Measurements from ENCODE around the gene SLAMF9. TPM values are rescaled to one million over a fixed set of nuclear protein-coding genes. Genes with fewer than 3 reads are reported as not detected.

SLAMF9 gene
- total RNA-seq, 1 experiment from 2014 or later: not detected

- Histone ChIP-seq H3K4me1 (ENCODE audit: control insufficient read depth in 1 of 2, insufficient read depth in 2 of 2, low read length in 2 of 2) (peaks cover 6 to 24% of the 10 kb centered on the region in 2 experiments; a peak in 3 of 4 replicates), H3K9me3 (ENCODE audit: control insufficient read depth in 1 of 2, insufficient read depth in 1 of 2, low read depth in 1 of 2, low read length in 2 of 2) (no peaks in the 10 kb centered on the region), H3K27me3 (ENCODE audit: insufficient read depth, low read length) (no peaks in the 10 kb centered on the region; the same call in 1 of the 2 replicates), H2AFZ (ENCODE audit: low read depth, low read length, poor library complexity, severe bottlenecking) (no peak overlapping the region), H4K20me1 (ENCODE audit: insufficient read depth) (no peaks in the 10 kb centered on the region), H3K4me3 (replicated peaks in 1 of 2; ENCODE audit: low read depth in 1 of 2, low read length in 2 of 2) (no peak overlapping the region), H3K9me2 (ENCODE audit: insufficient read depth) (no peaks in the 10 kb centered on the region), H3K4me2 (ENCODE audit: low read length) (peak overlapping the region; percentile 47), H3K9ac (ENCODE audit: low read length) (no peak overlapping the region), H3K36me3 (ENCODE audit: control insufficient read depth in 1 of 2, insufficient read depth in 2 of 2, low read length in 2 of 2) (no peaks in the 10 kb centered on the region), H3K27ac (ENCODE audit: low read depth, low read length) (no peak overlapping the region), H3K79me2 (ENCODE audit: insufficient read depth, low read length) (no peaks in the 10 kb centered on the region)
- peak; percentile 79 for ATAC-seq
- CTCF ChIA-PET: no interaction called here
- no peak for TF ChIP-seq ZFX (IDR thresholded peaks at IDR 0.05)
- peak; percentile 28; the same call in 1 of the 2 replicates for TF ChIP-seq SP1 (IDR thresholded peaks at IDR 0.05; ENCODE audit: low read depth)
- no peak for TF ChIP-seq MAX (IDR thresholded peaks at IDR 0.05)
- no peak for TF ChIP-seq CBX3 (IDR thresholded peaks at IDR 0.05; ENCODE audit: low read depth)
- peak; percentile 27; the same call in 1 of the 2 replicates for TF ChIP-seq JUND (IDR thresholded peaks at IDR 0.05)
- intact Hi-C loops (cut with micrococcal nuclease): no loop called here
- DNase-seq (ENCODE audit: low read depth, low spot score): no peak
- POLR2A ChIA-PET: no interaction called here
- RAD21 ChIA-PET (ENCODE audit: low non-redundant PET in 1 of 2, low total read pairs in 2 of 2, uncharacterized antibody in 2 of 2, unreplicated experiment in 2 of 2): no interaction called here
- BruUV-seq (replicated peaks): no TSS peak
Observed at GRCh38 chr1:159959451-159959850, 5.4 kb upstream of the SLAMF9 start.

GRCh38 chr1:159958719-159959380 lies 4.8 kb upstream of the SLAMF9 start:
- Histone ChIP-seq H3K4me1 (ENCODE audit: control insufficient read depth in 1 of 2, insufficient read depth in 2 of 2, low read length in 2 of 2) (peaks cover 6 to 24% of the 10 kb centered on the region in 2 experiments; a peak in 3 of 4 replicates), H3K27ac (ENCODE audit: low read depth, low read length) (no peak overlapping the region), H3K79me2 (ENCODE audit: insufficient read depth, low read length) (no peaks in the 10 kb centered on the region), H3K9me3 (ENCODE audit: control insufficient read depth in 1 of 2, insufficient read depth in 1 of 2, low read depth in 1 of 2, low read length in 2 of 2) (no peaks in the 10 kb centered on the region), H4K20me1 (ENCODE audit: insufficient read depth) (no peaks in the 10 kb centered on the region), H2AFZ (ENCODE audit: low read depth, low read length, poor library complexity, severe bottlenecking) (no peak overlapping the region), H3K4me3 (replicated peaks in 1 of 2; ENCODE audit: low read depth in 1 of 2, low read length in 2 of 2) (no peak overlapping the region), H3K36me3 (ENCODE audit: control insufficient read depth in 1 of 2, insufficient read depth in 2 of 2, low read length in 2 of 2) (no peaks in the 10 kb centered on the region), H3K4me2 (ENCODE audit: low read length) (peak overlapping the region; percentile 47), H3K27me3 (ENCODE audit: insufficient read depth, low read length) (peaks cover under 1% of the 10 kb centered on the region), H3K9ac (ENCODE audit: low read length) (no peak overlapping the region), H3K9me2 (ENCODE audit: insufficient read depth) (no peaks in the 10 kb centered on the region)
- POLR2A ChIA-PET: no interaction called here
- RAD21 ChIA-PET (ENCODE audit: low non-redundant PET in 1 of 2, low total read pairs in 2 of 2, uncharacterized antibody in 2 of 2, unreplicated experiment in 2 of 2): no interaction called here
- CTCF ChIA-PET: interaction anchor here (1.2 kb wide), 1 partner anchor 13 kb away, joined by 4 read pairs; no protein-coding TSS in a partner anchor
- DNase-seq (ENCODE audit: low read depth, low spot score) (no peak), ATAC-seq (peak; percentile 15; the same call in 1 of the 2 replicates)
- intact Hi-C loops (cut with micrococcal nuclease): no loop called here
- no TSS peak for BruUV-seq (replicated peaks)
- TF ChIP-seq ELF1 (IDR thresholded peaks at IDR 0.05; ENCODE audit: borderline replicate concordance, low read depth) (no peak), RAD21 (IDR thresholded peaks at IDR 0.05; ENCODE audit: low read depth) (no peak), REST (IDR thresholded peaks at IDR 0.05; ENCODE audit: low read depth) (no peak), ATF3 (IDR thresholded peaks at IDR 0.05) (no peak), EZH2 (IDR thresholded peaks at IDR 0.05) (no peak), TCF7L2 (IDR thresholded peaks at IDR 0.05; ENCODE audit: borderline replicate concordance, extremely low read depth, insufficient read depth, insufficient read length) (no peak), MAX (IDR thresholded peaks at IDR 0.05) (no peak), YY1 (IDR thresholded peaks at IDR 0.05; ENCODE audit: extremely low read depth, insufficient replicate concordance, low read depth, low read length) (no peak)
